ENCODE measurements around the gene FHOD1. TPM values are rescaled to one million over a fixed set of nuclear protein-coding genes. Genes with fewer than 3 reads are reported as not detected.

FHOD1 gene
- total RNA-seq, 2 experiments from 2014 or later = 16.5 to 55.0 TPM

- intact Hi-C loops (cut with micrococcal nuclease; ENCODE audit: unreplicated experiment) = loop anchor here (10.0 kb wide), 1 partner anchor 174 kb away; no protein-coding TSS in a partner anchor
- H3K9me3 ChIP-seq (ENCODE audit: low read length) = no peaks in the 10 kb centered on the region
- no peak for TF ChIP-seq CTCF (conservative IDR thresholded peaks at IDR 0.05; ENCODE audit: low read length)
- TF ChIP-seq EZH2phosphoT487 (IDR thresholded peaks at IDR 0.05; ENCODE audit: borderline replicate concordance, low read depth, low read length) = no peak
- H3K9me2 ChIP-seq (ENCODE audit: insufficient read depth, low read length) = no peaks in the 10 kb centered on the region
- no TSS peak for BruUV-seq (replicated peaks)
- no peak overlapping the region for H2AFZ ChIP-seq (ENCODE audit: low read length)
- peaks cover 16% of the 10 kb centered on the region; the same call in 1 of the 2 replicates for H3K36me3 ChIP-seq (ENCODE audit: insufficient read depth, low read length)
- peaks cover 18% of the 10 kb centered on the region for H3K79me2 ChIP-seq (ENCODE audit: insufficient read depth, low read depth, low read length)
- DNase-seq (ENCODE audit: low spot score) = no peak
- H3K4me2 ChIP-seq (ENCODE audit: low read length) = no peak overlapping the region
- peaks cover 8% of the 10 kb centered on the region; the same call in 1 of the 2 replicates for H4K20me1 ChIP-seq (ENCODE audit: insufficient read depth, low read length)
- ChIA-PET CTCF (ENCODE audit: unreplicated experiment) (no interaction called here), POLR2A (interaction anchor here (1.6 kb wide), 1 partner anchor 14 kb away, joined by 3 read pairs; no protein-coding TSS in a partner anchor)
- H3K27ac ChIP-seq (ENCODE audit: low read depth, low read length, poor library complexity, severe bottlenecking) = no peak overlapping the region
- H3K4me3 ChIP-seq (ENCODE audit: low read depth, low read length, poor library complexity, severe bottlenecking) = no peak overlapping the region
- H3K4me1 ChIP-seq (ENCODE audit: insufficient read depth, low read length, poor library complexity, severe bottlenecking) = peaks cover 21% of the 10 kb centered on the region
Observed at GRCh38 chr16:67188798-67189197, 58.5 kb downstream of the FHOD1 start.

GRCh38 chr16:67188323-67188722, 59.0 kb downstream of the FHOD1 start:
- no peak for TF ChIP-seq EZH2phosphoT487 (IDR thresholded peaks at IDR 0.05; ENCODE audit: borderline replicate concordance, low read depth, low read length)
- no peak for TF ChIP-seq CTCF (conservative IDR thresholded peaks at IDR 0.05; ENCODE audit: low read length)
- peaks cover 3% of the 10 kb centered on the region; the same call in 1 of the 2 replicates for H4K20me1 ChIP-seq (ENCODE audit: insufficient read depth, low read length)
- H2AFZ ChIP-seq (ENCODE audit: low read length) = no peak overlapping the region
- no peaks in the 10 kb centered on the region for H3K9me3 ChIP-seq (ENCODE audit: low read length)
- H3K27ac ChIP-seq (ENCODE audit: low read depth, low read length, poor library complexity, severe bottlenecking) = no peak overlapping the region
- DNase-seq (ENCODE audit: low spot score) = no peak
- H3K4me3 ChIP-seq (ENCODE audit: low read depth, low read length, poor library complexity, severe bottlenecking) = no peak overlapping the region
- peaks cover 16% of the 10 kb centered on the region for H3K4me1 ChIP-seq (ENCODE audit: insufficient read depth, low read length, poor library complexity, severe bottlenecking)
- intact Hi-C loops (cut with micrococcal nuclease; ENCODE audit: unreplicated experiment) = loop anchor here (10.0 kb wide), 1 partner anchor 174 kb away; no protein-coding TSS in a partner anchor
- no peaks in the 10 kb centered on the region for H3K9me2 ChIP-seq (ENCODE audit: insufficient read depth, low read length)
- peaks cover 12% of the 10 kb centered on the region; the same call in 1 of the 2 replicates for H3K36me3 ChIP-seq (ENCODE audit: insufficient read depth, low read length)
- BruUV-seq (replicated peaks) = no TSS peak
- ChIA-PET CTCF (ENCODE audit: unreplicated experiment) (no interaction called here), POLR2A (interaction anchor here (1.6 kb wide), 1 partner anchor 13 kb away, joined by 3 read pairs; no protein-coding TSS in a partner anchor)
- H3K79me2 ChIP-seq (ENCODE audit: insufficient read depth, low read depth, low read length) = peaks cover 14% of the 10 kb centered on the region
- no peak overlapping the region for H3K4me2 ChIP-seq (ENCODE audit: low read length)

GRCh38 chr16:67187175-67187890, 59.9 kb downstream of the FHOD1 start:
- Histone ChIP-seq H3K4me3 (ENCODE audit: low read depth, low read length, poor library complexity, severe bottlenecking) (no peak overlapping the region), H2AFZ (ENCODE audit: low read length) (no peak overlapping the region), H3K27ac (ENCODE audit: low read depth, low read length, poor library complexity, severe bottlenecking) (no peak overlapping the region), H3K9me3 (ENCODE audit: low read length) (no peaks in the 10 kb centered on the region), H3K4me2 (ENCODE audit: low read length) (no peak overlapping the region), H4K20me1 (ENCODE audit: insufficient read depth, low read length) (no peaks in the 10 kb centered on the region), H3K36me3 (ENCODE audit: insufficient read depth, low read length) (0 out of 2 replicates have a peak, but pooled peaks cover 2% of the 10 kb centered on the region), H3K4me1 (ENCODE audit: insufficient read depth, low read length, poor library complexity, severe bottlenecking) (peaks cover 18% of the 10 kb centered on the region), H3K9me2 (ENCODE audit: insufficient read depth, low read length) (no peaks in the 10 kb centered on the region), H3K79me2 (ENCODE audit: insufficient read depth, low read depth, low read length) (peaks cover 4% of the 10 kb centered on the region; the same call in 1 of the 2 replicates)
- no peak for TF ChIP-seq CTCF (conservative IDR thresholded peaks at IDR 0.05; ENCODE audit: low read length)
- TF ChIP-seq EZH2phosphoT487 (IDR thresholded peaks at IDR 0.05; ENCODE audit: borderline replicate concordance, low read depth, low read length) = no peak
- CTCF ChIA-PET (ENCODE audit: unreplicated experiment) = no interaction called here
- intact Hi-C loops (cut with micrococcal nuclease; ENCODE audit: unreplicated experiment) = loop anchor here (10.0 kb wide), 1 partner anchor 173 kb away; no protein-coding TSS in a partner anchor
- POLR2A ChIA-PET = no interaction called here
- DNase-seq (ENCODE audit: low spot score) = no peak
- no TSS peak for BruUV-seq (replicated peaks)

Data from OCI-LY7 (cell line).